GM12878 (cell line): ENCODE data around the gene TMEM229B. TPM values are rescaled to one million over a fixed set of nuclear protein-coding genes. Genes with fewer than 3 reads are reported as not detected.

ENCODE experiments used
- BCL3 ChIP-seq: IDR thresholded peaks from 2 replicates; pipeline ENCODE4 v1.6.1; 2011; ENCODE audit warnings: borderline replicate concordance, low read depth, mild to moderate bottlenecking, moderate library complexity, low read length; ENCODE audit not compliant: insufficient read depth, poor library complexity, severe bottlenecking
- EGR1 ChIP-seq, 2 experiments: IDR thresholded peaks; 1 replicate in 1 of 2; 2 replicates in 1 of 2; pipeline ENCODE4 v1.6.1; 2011 to 2012; ENCODE audit warnings: low read depth in 2 of 2, low read length in 2 of 2, borderline replicate concordance in 1 of 2, mild to moderate bottlenecking in 1 of 2, moderate library complexity in 1 of 2
- FOXK2 ChIP-seq: fragments of 450-650 bp; IDR thresholded peaks from 2 replicates; pipeline ENCODE4 v1.6.1; 2017; ENCODE audit warnings: mild to moderate bottlenecking, moderate library complexity
- HSF1 ChIP-seq: fragments of 150-350 bp; IDR thresholded peaks from 2 replicates; pipeline ENCODE4 v1.6.1; 2014; ENCODE audit warnings: mild to moderate bottlenecking, low read depth, low read length
- PML ChIP-seq: IDR thresholded peaks from 2 replicates; pipeline ENCODE4 v1.6.1; 2012; ENCODE audit warnings: low read length, inconsistent platforms
- RCOR1 ChIP-seq: conservative IDR thresholded peaks from 2 replicates; pipeline ENCODE4 v1.6.1; 2012; ENCODE audit warnings: low read depth, low read length, improper control_type of control experiment
- SRF ChIP-seq, 2 experiments: IDR thresholded peaks; 2 replicates each; pipeline ENCODE4 v1.6.1; 2011; ENCODE audit warnings: low read depth in 2 of 2, low read length in 2 of 2, mild to moderate bottlenecking in 1 of 2, moderate library complexity in 1 of 2
- TAF1 ChIP-seq: IDR thresholded peaks from 2 replicates; pipeline ENCODE4 v1.6.1; 2011; ENCODE audit warnings: mild to moderate bottlenecking, low read depth, low read length, borderline replicate concordance
- polyA plus RNA-seq, 11 experiments: library from polyadenylated mRNA; depleted of rRNA in 4 of 11; unstranded in 6 of 11; stranded (reverse) in 5 of 11; fragments of >200 nt; fragmentation: Nextera tagmentation in 4 of 11; fragmentation: Illumina TruSeq in 1 of 11; extraction: Ambion mirVana in 4 of 11; extraction: Trizol in 1 of 11; gene quantifications; 1 replicate in 1 of 11; 2 replicates in 10 of 11; pipeline versions ENCODE4 v1.2.1 to v1.2.3, GENCODE V29; 2011 to 2016; ENCODE audit warnings: inconsistent platforms in 2 of 11, missing spikeins in 2 of 11, low read depth in 1 of 11
- total RNA-seq, 4 experiments: library from RNA; depleted of rRNA in 3 of 4; stranded (reverse); fragments of >200 nt in 3 of 4; fragmentation: Illumina TruSeq in 1 of 4; extraction: Trizol in 1 of 4; gene quantifications; 2 replicates each; pipeline versions ENCODE4 v1.2.1 to v1.2.3, GENCODE V29; 2013 to 2021
- TF ChIP-seq, protein P1 (sequence below), 3 experiments: IDR thresholded peaks in 2 of 3; conservative IDR thresholded peaks in 1 of 3; 2 replicates each; pipeline ENCODE4 v1.5.1; 2011; ENCODE audit warnings: low read depth in 3 of 3, low read length in 3 of 3, mild to moderate bottlenecking in 3 of 3, control low read depth in 2 of 3, moderate library complexity in 2 of 3, inconsistent platforms in 1 of 3, mixed read lengths in 1 of 3; ENCODE audit not compliant: control insufficient read depth in 2 of 3, insufficient read depth in 1 of 3; ENCODE audit errors: extremely low read depth in 1 of 3
- TF ChIP-seq, protein P2 (sequence below): IDR thresholded peaks from 2 replicates; pipeline ENCODE4 v1.6.1; 2012; ENCODE audit warnings: low read depth, low read length, improper control_type of control experiment

TMEM229B gene
- total and polyA plus RNA-seq, 10 of the 15 experiments (the other 5 are each of a cell fraction or from before 2014, with no cell fraction given), result 0.24 to 5.3 (median 1.7) TPM

- TF ChIP-seq RCOR1 (no peak), PML (no peak), FOXK2 (no peak), SRF (IDR thresholded peaks at IDR 0.05; ENCODE audit: low read depth in 2 of 2, low read length in 2 of 2) (no peak), HSF1 (no peak), EGR1 (IDR thresholded peaks at IDR 0.05; ENCODE audit: borderline replicate concordance in 1 of 2, low read depth in 2 of 2, low read length in 2 of 2) (no peak), BCL3 (no peak), TAF1 (no peak)
- TF ChIP-seq, protein P1, sequence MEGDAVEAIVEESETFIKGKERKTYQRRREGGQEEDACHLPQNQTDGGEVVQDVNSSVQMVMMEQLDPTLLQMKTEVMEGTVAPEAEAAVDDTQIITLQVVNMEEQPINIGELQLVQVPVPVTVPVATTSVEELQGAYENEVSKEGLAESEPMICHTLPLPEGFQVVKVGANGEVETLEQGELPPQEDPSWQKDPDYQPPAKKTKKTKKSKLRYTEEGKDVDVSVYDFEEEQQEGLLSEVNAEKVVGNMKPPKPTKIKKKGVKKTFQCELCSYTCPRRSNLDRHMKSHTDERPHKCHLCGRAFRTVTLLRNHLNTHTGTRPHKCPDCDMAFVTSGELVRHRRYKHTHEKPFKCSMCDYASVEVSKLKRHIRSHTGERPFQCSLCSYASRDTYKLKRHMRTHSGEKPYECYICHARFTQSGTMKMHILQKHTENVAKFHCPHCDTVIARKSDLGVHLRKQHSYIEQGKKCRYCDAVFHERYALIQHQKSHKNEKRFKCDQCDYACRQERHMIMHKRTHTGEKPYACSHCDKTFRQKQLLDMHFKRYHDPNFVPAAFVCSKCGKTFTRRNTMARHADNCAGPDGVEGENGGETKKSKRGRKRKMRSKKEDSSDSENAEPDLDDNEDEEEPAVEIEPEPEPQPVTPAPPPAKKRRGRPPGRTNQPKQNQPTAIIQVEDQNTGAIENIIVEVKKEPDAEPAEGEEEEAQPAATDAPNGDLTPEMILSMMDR (IDR thresholded peaks at IDR 0.05 in 2 of 3, conservative IDR thresholded peaks at IDR 0.05 in 1 of 3; ENCODE audit: control insufficient read depth in 2 of 3, extremely low read depth in 1 of 3, insufficient read depth in 1 of 3, low read depth in 3 of 3, low read length in 3 of 3), result no peak
- TF ChIP-seq, protein P2, sequence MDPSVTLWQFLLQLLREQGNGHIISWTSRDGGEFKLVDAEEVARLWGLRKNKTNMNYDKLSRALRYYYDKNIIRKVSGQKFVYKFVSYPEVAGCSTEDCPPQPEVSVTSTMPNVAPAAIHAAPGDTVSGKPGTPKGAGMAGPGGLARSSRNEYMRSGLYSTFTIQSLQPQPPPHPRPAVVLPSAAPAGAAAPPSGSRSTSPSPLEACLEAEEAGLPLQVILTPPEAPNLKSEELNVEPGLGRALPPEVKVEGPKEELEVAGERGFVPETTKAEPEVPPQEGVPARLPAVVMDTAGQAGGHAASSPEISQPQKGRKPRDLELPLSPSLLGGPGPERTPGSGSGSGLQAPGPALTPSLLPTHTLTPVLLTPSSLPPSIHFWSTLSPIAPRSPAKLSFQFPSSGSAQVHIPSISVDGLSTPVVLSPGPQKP, result no peak
These were observed 58.9 kb downstream of the TMEM229B start (continued) for GRCh38 chr14:67429510-67430205.
